Amniotic stem cell (primary cell): ENCODE measurements around the gene SORCS3.

Experiments used
- DNase-seq: peaks from one replicate; lab custom pipeline; 2025; lab: John Stamatoyannopoulos, UW

SORCS3 gene

DNA sequence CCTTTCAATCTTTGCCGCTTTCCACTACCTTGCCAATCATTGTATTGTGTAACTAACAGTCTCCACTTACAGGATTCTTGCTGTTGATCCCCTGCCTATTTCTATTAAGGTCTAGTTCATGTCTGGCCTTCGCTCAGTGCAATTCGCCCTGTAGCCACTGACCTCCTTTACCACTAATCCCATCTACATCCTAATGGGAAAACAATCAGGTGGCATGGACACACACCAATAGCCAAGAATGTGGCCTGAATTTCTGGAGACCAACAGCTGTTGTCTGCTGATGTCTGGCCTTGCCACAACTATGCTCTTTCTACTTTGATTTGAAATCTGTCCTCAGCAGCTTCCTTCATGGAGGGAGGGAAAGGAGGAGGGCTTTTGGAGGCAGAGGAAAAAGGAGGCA, 546.2 kb downstream of the SORCS3 start:
- no peak for DNase-seq

DNA sequence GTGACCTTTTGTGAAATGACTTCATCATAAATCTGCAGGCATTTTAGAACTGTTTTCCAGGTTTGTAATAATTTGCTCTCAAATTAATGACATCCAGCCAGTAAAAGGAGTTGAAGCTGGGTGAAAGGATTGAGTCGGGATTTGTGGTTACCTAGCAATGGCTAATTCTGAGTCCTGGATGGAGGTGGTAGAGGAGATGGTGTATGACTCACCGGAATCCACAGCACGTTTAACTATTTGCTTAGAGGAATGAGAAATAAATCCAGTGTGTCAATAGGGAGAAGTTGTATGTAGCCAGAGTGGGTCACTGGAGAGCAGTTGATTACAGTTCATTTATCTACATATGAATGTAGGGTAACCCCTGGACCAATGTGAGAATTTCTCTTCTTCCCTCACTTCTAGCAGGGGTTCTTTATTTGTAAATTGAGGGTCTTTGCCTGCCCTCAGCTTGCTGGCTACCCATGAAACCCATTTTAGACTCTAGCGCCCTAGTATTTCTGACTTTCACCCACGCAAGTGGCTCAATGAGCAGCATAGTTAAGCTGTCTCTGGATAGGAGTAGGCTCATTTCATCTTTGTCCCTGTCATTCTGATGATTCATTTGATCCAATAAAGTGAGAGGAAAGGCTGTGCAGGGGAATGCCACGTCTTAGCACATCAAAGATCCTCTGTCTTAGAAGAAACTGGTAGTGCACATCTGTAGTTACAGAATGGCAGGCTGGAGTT, 547.8 kb downstream of the SORCS3 start:
- DNase-seq = no peak

DNA sequence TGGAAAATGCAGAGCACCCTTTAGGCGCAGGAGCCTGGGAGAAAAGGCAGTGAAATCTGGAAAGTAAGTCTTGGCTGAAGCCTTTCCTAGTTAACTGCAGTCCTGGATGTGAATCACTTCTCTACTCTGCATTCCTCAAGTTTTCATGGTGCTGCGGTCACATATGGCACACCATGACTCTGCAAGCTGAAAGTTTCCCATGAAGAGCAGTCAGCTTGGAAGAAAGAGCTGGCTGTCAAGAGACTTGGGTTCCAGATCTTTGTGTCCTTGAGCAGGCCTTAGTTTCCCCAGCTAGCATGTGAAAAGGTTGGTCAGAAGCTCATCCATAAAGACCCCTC, 548.3 kb downstream of the SORCS3 start:
- DNase-seq = no peak

DNA sequence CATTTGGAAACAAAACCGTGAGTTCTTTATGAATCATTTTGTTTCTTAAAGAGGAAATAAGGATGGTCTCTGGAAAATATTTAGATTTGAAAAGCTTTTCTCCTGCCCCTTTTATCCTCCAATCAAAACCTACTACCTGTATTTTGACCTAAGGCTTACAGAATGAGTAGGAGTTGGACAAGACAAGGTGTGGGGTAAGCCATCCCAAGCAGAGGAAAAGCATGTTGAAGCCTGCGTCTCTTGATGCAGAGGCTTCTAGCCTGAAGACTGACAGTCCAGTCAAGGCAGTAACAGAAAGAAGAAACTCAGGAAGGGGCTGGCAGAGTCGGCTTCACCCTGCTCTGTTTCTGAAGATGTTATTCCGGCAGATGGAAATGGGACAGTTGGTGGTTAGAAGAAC, 551.1 kb downstream of the SORCS3 start:
- no peak for DNase-seq

DNA sequence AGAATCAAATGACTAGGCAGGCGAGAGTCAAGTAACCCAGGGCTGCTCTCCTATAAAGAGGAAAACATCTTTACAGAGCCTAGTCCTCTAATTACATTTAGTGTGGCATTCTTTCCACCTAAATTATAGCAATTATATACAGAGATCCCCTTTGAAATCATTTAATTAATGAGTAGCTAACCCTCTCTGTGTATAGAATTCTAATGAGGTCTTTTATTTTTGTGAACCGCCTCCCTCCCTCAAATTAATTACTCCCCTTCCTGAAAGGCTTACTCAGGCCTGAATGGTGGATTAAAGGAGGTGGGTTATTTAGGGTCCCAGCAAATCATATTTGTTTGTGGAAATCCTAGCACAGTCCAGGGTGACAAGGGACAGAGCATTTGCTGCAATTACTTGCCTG, 551.8 kb downstream of the SORCS3 start:
- no peak for DNase-seq

DNA sequence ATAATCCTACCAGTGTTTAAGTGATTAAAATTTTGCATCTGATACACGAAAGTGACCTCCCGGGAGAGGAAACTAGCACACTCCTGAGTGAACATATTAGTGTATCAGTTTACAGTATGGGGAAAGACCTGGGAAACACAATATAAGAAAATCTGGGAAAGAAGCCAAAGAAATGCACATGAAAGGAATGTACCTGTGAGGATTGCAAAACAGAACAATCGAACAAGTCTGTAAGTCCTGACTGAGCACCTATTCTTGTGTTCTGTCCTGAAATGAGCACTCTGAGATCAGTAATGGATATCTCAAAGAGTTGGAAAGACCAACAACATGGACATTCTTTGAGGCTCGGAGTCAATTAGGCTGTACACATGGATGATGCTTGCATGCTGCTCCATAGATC, 554.7 kb downstream of the SORCS3 start:
- DNase-seq = no peak

DNA sequence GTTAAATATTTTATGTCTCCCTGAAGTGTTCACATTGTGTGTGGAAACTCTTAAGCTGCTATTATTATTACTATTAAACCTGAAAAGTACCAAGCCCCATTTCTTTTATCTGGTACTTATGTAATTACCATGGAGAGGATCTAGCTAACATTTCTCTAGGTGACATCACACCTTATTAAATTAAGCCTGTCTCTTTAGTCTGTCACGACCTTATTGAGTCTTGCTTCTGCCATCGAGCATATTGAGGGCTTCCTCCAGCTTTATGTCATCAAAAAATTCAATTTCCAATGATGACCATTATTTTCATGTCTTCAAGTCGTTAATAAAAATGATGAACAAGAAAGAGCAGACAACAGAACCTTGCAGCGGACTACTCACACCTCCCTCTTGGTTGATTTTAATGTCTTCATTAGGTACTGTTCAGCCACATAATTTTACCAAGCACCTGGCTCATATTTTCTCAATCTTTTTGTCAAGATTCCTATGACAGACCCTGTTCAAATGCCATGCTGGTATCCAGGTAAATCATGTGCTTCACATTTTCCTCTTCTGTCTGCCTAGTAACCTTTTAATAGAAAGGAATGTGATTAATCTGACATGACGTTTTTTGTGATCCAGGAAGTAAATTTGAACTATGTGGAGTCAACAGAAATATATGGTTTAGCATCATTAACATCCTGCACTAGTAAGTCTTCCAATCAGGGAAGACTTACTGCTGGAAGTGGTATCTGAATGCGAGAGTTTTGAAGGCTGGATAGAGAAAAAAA, 556.7 kb downstream of the SORCS3 start:
- no peak for DNase-seq

DNA sequence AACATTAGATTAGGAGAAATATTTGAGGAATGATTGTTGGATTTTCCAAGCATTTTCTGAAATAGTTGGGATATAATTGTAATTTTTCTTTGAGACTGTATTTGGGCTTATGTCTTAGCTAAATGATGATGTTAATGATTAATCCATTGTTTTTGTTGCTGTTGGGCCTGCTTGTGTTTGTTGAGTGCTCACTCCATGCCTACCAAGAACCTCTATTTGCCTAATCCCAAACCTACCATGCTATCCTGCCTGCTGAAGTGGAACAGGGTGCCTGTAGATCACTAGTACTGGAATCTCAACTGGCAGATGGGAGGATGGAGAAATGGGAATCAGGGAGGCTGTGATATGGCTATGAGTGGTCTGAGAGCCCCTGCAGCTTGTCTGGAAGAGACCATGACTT, 565.5 kb downstream of the SORCS3 start:
- DNase-seq = no peak

DNA sequence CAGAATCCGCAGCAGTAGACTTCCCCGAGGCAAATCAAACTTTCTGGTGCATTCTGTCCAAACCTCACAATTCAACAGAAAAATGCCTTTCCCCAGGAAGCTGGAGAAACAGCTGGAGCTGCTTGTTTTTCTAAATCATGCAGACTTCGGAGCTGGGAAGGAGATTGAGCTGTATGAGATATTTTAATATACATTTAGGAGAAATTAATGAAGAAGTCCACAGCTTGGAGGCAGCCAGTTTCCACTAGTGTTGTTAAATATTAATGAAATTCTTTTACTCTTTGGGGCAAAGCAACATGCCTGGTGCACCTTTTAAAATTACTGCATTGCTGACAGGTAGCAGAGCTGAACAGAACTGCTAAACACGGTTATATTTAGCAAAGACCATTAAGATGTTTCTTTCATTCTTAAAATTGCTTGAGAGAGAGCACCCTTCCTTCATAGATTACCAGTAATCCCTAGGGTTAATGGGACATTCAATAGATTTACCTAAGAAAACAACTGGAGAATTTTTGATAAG, 566.4 kb downstream of the SORCS3 start:
- no peak for DNase-seq

DNA sequence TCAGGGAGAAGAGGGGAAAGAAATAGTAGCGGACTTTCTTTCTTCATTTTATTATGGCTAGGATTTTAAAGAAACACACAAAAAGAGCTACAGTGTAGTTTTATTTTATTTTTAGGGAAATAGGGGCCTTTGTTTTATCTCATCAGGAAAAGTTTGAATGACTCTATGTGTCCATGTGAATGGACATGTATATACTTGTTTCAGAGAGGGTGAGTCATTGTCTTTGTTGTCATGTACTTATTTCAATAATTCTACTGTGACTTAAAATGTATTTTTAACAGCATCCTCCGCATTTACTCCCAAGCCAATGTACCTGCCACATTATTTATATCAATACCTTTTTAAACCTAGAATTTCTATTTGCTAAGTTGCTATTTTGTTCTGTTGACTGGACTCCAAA, 569.5 kb downstream of the SORCS3 start:
- no peak for DNase-seq

DNA sequence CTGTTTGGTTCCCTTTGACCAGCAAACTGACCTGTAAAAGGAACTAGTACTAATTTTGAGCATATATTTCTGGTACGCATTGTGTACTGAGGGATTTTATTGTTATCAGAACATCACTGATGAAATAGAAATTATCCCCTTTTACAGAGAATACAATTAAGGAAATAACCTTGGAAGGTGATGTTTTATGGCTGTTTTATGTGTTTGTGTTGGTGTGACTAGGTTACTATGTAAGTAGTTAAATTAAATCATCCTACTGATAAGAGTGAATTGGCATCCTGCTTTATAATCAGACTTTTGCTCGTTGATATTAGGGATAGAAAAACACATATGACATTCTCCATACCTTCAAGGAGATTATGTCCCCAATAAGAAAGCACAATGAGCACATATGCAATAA, 596.6 kb downstream of the SORCS3 start:
- DNase-seq = no peak

DNA sequence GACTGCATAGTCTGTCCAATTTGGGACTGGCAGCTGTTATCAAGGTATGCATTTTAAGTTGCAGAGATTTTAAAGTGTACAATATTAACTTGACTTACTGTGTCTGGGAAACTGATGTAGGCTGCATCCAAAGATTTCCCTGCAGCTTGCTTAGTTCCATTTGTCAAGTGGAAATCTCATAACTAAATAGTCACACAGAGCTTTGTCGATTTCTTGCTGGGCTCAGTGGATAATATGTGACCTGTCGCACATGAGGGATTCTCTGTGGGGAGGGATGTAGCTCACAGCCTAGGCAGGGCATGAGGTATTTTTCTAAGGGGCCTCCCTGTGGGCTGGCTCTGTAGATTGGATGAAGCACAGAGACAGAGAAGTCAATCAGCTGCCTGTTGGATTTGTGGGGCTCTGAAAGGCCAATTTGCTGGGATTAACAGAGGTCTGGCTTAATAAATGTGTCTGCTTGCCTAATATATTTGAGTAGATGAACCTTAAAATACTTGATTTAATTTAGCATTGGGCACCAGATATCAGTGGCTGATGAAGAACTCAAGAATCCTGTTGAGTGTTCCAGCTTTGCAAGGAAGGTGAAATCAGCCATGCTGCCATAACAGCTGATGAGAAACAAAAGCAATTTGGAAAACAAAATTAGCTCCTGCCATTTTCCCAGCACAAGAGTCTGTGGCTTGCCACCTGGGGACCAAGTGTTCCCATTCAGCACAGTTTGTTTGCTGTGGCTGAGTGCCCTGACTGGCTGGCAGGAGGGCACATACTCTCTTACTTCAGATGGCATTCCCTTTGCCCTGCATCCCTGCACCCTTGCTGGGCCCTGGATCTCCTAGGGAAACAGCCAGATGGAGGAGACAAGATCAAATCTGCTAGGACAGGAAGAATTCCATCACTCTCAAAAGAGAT, 598.5 kb downstream of the SORCS3 start:
- DNase-seq = no peak

DNA sequence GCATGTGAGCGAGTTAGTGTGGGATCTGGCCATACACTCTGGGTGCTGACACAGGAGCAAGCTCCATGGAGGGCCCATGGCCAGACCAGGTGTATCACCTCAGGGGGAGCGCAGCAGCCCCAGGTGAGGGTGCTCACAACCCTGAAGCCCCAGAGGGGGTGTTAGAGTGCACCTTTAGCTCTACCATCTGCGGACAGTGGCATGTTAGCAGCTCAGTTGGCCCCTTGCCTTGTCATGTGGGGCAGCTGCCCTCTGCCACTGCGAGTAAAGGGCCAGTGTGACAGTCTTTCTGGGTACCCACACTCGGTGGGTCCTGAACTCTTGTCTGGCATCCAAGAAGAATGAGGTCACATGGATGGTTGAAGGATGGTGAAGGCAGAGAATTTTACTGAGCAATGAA, 600.2 kb downstream of the SORCS3 start:
- DNase-seq = no peak

DNA sequence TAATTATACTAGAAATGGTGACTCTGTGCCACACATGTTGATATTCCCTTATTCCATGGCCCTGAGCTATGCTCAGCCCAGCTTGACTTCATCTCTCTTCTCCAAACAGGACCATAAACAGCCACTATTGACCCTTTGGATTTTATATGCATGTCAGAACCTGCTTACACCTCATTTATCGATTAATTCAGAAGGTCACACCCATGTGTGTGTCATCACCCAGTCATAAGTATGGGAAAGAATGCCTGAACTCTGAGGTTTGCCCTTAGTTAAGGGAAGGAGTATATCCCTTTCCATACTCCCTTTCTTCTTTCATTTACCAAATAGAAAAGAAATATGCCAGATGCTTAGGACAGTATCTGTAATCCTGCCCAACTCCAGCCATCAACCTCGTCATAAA, 602.3 kb downstream of the SORCS3 start:
- no peak for DNase-seq

DNA sequence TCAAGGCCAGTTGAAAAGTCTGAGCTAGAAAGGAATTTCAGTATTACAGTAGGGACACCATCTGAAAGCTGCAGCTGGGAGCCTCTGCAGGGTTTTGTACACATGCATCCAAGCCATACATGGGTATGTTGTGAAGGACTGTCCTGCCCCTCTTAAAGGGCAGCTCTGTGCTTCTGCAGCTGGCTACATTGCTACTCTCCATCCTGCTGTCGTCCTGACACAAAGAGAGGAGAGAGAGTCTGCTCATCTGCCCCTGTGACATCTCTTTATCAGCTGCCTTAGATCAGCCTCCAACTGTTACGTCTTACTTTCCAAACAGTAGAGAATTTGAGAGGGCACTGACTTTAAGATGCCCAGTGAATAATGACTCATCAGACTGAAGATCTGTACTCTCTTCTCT, 602.7 kb downstream of the SORCS3 start:
- no peak for DNase-seq

DNA sequence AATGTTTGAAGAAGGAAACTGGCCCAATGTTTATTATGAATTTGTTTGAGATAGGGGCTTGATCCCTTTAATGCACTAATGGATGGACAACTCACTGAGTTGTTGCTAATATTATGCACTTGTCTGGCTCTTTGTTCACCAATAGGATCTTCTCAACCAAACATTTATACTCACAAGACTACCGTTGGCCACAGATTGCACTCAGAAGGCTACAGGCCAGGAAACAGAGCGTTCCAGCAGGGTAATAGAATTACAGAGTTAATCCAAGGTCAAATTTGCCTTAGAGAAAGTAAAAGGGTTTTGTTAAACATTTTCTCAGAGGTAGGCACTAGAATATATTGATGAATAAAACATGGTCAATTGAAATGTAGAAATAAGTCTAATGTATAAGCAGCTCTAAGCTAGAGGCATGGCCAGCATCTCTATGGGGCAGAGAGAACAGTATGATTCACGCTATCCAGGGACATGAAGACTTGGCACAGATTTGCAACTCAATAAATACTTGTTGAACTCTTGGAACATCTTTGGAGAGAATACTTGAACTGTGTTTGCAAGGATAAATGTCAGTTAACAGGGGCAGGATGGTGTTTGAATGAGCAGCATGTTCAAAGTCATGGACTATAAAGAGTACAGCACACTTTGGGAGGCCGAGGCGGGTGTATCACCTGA, 606.9 kb downstream of the SORCS3 start:
- no peak for DNase-seq

DNA sequence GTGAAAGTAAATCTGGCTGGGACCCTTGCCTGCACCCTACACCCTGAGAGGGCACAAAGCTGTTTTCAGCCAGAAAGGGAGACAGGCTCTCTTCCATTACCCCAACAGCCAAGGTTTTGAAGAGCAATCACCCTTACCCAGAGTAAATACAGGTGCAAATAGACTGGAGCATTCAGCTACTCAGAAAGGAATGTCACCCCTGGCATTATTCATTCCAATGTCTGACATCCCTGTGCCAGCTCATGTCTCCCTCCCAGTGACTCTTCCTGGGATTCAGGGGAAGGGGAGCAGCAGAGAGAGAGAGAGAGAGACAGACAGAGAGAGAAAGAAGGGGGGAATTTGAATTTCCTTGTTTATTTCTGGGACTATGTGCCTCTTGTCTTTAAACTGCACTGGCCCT, 611.8 kb downstream of the SORCS3 start:
- no peak for DNase-seq

DNA sequence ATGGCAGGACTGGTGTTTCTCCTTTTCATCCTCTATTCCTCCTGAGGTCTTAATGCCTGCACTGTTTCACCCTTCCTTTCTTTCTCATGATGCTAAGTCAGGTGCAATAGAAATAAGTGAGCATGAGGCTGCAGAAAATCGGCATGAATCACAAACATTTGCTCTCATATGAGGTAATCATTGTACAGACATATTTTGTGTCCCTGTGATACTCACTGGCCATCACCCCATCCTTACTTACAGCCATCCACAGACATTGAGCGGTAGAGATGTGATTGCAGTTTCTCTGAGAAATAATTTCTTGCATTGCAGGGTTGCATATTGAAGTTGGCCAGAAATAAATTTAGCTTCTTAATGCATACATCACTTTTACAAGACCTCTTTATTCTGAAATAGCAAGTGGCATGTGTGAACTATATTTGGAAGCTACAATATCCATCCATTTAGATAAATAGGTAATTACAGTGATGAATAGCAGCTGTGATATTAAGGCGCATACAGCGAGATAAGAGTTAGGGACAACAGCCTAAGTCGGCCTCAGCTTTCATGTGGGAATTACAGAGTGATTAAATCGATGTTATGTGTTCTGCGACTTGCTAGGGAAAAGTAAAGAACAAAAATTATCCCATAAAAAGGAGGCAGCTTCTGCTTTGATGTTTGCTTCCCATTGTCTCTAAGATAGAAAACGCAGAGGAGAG, 612.6 kb downstream of the SORCS3 start:
- no peak for DNase-seq

DNA sequence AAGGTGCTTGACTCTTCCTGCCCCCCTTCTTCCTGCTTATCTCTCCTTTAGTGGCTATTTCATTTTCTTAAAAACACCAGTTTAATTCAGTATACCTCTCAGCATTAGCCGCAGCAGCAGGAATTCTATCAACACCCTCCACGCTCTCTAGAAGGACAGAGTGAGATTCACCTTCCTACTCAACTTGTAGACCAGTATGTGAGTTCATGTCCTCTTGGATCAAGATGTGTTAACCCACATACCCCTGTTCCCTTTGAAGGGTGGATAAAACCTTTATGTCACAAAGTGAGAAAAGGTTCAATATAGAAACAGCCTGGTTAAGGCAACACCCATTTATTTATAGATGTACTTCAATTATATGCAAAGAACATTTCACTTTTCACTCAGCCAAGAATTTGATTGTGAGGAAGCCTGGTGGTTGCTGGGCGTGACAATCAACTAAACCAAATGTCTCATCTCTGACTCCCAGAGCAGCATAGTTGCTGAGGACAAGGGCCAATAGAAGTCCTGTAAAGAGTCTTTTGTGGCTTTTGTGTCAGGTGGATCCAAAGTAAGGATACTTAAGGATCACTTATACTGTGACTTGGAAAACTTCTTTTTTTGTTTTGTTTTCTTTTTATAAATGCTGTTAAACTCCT, 617.1 kb downstream of the SORCS3 start:
- no peak for DNase-seq

DNA sequence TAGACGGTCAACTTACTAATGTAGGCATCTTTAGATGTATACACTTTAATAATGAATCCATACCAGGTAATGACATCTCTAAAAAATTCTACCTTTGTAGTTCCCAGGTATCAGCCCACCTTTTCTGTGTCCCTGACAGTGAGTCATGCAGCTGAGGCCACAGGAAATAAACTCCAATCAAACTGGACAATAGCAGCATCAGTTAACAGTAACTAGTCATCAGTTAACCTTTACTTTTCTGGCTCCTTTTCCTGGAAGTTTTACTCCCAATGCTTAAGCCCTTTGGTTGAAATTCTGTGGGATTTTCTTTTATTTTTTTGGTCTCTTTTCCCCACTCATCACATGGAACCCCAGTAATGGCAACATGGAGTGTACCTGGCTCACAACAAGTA, 617.6 kb downstream of the SORCS3 start:
- no peak for DNase-seq

DNA sequence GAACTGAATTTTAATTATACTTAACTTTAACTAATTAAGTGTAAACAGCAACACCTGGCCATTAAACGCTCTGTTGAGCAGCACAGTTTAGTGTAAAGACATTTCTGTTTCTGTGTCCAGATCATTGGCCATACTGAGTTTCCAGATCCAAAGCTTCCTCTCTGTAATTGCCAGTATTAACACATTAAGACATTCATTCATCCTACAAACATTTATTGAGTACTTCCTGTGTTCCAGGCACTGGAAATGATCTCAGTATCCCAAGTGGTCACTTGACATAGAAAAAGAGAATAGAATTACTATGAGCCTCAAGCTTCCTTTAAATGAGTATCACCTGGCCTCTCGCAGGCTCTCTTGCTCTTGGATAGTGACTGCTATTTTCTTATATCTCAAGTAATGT, 618.1 kb downstream of the SORCS3 start:
- DNase-seq = no peak
